ENCODE results near the gene DYRK4. TPM values are rescaled to one million over a fixed set of nuclear protein-coding genes. Genes with fewer than 3 reads are reported as not detected.

DYRK4 gene
- total and polyA plus RNA-seq, 11 donors: 21.4 to 52.5 (median 31.1) TPM

GRCh38 chr12:4540170-4540569 lies 21.8 kb upstream of the DYRK4 start:
- H3K4me1 ChIP-seq: peaks cover 0 to 28% (median 14%) of the 10 kb centered on the region in 12 donors
- no peak for ATAC-seq
- H3K27me3 ChIP-seq: no peaks in the 10 kb centered on the region
- H3K9me3 ChIP-seq: no peaks in the 10 kb centered on the region
- peaks cover 0 to 24% (median 2%) of the 10 kb centered on the region in 9 donors for H3K36me3 ChIP-seq
- no peak for DNase-seq
- no peak overlapping the region for H3K4me3 ChIP-seq
- WGBS, 4 donors: 83 to 90% (median 85%) methylated on average over 3 of the region's 3 CpGs
- no peak for TF ChIP-seq CTCF (IDR thresholded peaks at IDR 0.05)
- no peak for TF ChIP-seq POLR2A (IDR thresholded peaks at IDR 0.05)
- no peak overlapping the region for H3K27ac ChIP-seq
- intact Hi-C loops (cut with DNase I): no loop called here

- Histone ChIP-seq H3K4me3 (no peak overlapping the region), H3K36me3 (peaks cover 0 to 20% (median 0%) of the 10 kb centered on the region in 9 donors), H3K9me3 (no peaks in the 10 kb centered on the region), H3K27ac (no peak overlapping the region), H3K27me3 (no peaks in the 10 kb centered on the region), H3K4me1 (peaks cover 0 to 28% (median 14%) of the 10 kb centered on the region in 12 donors)
- 60 to 74% (median 67%) methylated on average over 2 of the region's 2 CpGs for WGBS, 4 donors
- no peak for TF ChIP-seq POLR2A (IDR thresholded peaks at IDR 0.05)
- TF ChIP-seq CTCF (IDR thresholded peaks at IDR 0.05): no peak
- intact Hi-C loops (cut with DNase I): no loop called here
- DNase-seq (no peak), ATAC-seq (no peak)
Measured at GRCh38 chr12:4540638-4541037, 21.4 kb upstream of the DYRK4 start.

GRCh38 chr12:4545195-4545594 lies 16.8 kb upstream of the DYRK4 start:
- H3K27ac ChIP-seq: no peak overlapping the region
- peaks cover 0 to 27% (median 0%) of the 10 kb centered on the region in 9 donors for H3K36me3 ChIP-seq
- ATAC-seq (no peak), DNase-seq (no peak)
- H3K9me3 ChIP-seq: no peaks in the 10 kb centered on the region
- 84 to 91% (median 88%) methylated on average over 1 of the region's 1 CpG for WGBS, 4 donors
- H3K4me1 ChIP-seq: peaks cover 0 to 2% (median 0%) of the 10 kb centered on the region in 12 donors
- intact Hi-C loops (cut with DNase I): no loop called here
- H3K4me3 ChIP-seq: no peak overlapping the region
- no peaks in the 10 kb centered on the region for H3K27me3 ChIP-seq
- TF ChIP-seq CTCF (IDR thresholded peaks at IDR 0.05) (no peak), POLR2A (IDR thresholded peaks at IDR 0.05) (no peak)

GRCh38 chr12:4552191-4552590 lies 9.8 kb upstream of the DYRK4 start:
- Histone ChIP-seq H3K36me3 (no peaks in the 10 kb centered on the region), H3K9me3 (no peaks in the 10 kb centered on the region), H3K4me1 (peaks cover 0 to 20% (median under 1%) of the 10 kb centered on the region in 12 donors), H3K27me3 (no peaks in the 10 kb centered on the region), H3K27ac (no peak overlapping the region), H3K4me3 (no peak overlapping the region)
- ATAC-seq (no peak), DNase-seq (no peak)
- intact Hi-C loops (cut with DNase I): no loop called here
- WGBS, 4 donors: 98 to 100% (median 99%) methylated on average over 1 of the region's 1 CpG
- TF ChIP-seq CTCF (IDR thresholded peaks at IDR 0.05) (no peak), POLR2A (IDR thresholded peaks at IDR 0.05) (no peak)

All from heart left ventricle (tissue), 16 donors.